HG02763 (cell line): ENCODE results near the gene RGS19.

Experiments used
- ATAC-seq: cut with Tn5 transposase; IDR thresholded peaks from one replicate; pipeline ENCODE4 v1.9.1; 2021; ENCODE audit warnings: mild to moderate bottlenecking, moderate library complexity; ENCODE audit not compliant: unreplicated experiment

Gene RGS19

DNA sequence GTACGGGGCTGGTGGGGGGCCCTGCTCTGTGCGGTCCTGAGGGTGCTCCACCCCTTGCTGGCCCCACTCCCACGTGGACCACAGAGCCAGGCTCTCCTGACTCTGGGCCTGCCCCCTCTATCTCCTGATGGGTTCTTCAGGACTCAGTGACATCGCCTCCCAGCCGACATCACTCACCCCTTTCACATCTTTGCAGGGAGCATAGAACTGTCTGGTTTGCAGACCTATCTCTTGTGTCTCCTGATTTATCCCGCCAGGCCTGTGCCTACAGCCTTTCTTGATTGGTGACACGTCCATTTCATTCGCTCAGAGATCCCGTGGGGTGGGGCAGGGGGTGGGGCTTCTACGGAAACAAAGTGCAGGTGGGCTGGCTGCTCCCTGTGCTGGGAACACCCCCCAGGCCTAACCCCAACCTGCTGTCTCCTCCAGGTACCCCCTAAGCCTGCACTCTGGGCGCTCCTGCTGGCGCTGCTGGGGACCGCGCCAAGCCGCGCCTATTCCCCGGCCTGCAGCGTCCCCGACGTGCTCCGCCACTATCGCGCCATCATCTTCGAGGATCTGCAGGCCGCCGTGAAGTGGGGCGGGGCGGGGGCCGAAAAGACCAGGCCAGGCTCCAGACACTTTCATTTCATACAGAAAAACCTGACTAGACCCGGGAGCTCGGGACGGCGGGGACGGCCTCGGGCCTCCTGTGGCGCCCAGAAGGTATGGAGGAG lies 41.7 kb downstream of the RGS19 start:
- peak; percentile 1 for ATAC-seq

DNA sequence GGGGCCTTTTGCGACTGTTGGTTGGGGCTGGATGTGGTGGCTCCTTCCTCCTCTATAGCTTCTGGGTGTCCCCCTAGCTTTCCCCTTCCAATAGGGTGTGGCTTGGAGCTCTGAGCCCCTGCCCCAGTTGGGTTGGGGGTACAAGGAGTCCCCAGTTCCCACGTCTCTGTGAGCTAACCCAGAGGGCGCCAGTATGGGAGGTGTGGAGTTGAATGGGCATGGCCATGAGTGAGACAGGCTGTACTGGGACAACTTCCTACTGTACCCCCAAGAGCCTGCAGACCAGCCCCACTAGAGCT lies 42.2 kb downstream of the RGS19 start:
- no peak for ATAC-seq

DNA sequence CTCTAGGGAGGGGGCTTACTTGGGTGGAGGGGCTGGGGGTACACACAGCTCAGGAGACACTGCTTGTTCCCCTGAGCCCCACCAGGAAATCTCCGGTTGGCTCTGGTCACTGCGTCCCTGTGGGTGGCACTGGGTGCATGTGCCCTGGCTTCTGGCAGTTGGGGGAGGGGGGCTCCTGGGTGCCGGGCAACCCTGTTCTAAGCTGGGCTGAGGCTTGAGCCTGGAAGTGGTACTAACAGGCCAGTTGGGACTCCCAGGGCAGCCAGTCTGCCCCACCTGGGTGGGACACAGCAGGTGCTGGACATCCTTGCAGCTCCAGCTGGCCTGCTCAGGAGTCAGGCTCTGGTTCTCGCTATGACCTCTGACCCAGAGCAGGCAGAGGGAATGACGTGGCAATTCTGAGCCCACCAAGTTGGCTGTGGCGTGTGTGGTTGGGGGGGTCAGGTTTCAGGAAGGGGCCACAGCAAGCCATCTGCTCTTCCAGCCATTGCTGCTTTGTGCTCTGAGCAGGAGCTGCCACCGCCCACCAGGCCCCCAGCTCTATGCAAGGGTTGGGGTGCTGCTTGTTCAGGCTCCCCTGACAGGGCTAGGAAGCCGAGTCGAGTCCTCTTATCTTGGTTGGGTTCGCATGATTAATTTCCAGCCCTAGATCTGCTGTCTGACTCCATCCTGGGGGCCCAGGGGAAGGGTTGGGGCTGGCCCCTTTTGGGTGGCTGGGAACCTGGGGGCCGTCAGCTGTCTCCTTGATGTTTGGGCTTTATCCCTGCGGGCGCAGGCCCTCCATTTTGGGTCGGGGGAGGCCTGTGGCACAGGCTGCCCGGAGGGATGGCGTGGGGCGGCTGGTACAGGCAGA lies 42.7 kb downstream of the RGS19 start:
- ATAC-seq = no peak

DNA sequence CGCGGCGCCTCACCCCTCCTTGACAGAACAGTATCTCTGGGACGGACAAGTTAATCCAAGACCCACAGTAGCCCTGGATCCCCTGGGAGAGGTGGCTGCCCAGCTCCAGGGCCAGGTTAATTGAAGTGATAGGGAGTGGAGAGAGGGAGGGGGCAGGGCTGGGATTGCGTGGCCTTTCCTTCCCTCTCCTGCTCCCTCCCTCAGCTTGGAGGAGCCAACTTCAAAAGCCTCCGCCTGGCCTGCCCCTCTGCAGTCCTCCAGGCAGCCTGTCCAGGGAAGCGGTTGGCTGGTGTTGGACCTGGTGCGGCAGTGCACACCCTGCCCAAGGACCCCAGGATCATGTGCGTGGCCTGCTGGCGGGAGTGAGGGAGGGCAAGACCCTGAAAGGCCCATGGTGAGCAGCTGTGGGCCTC lies 43.4 kb downstream of the RGS19 start, which contains the start of gene C20orf204:
TSS of gene C20orf204 (plus strand) at position 250 of the 413 bp plus-strand sequence. CDS start at position 392, 142 bp downstream.
- ATAC-seq = no peak

DNA sequence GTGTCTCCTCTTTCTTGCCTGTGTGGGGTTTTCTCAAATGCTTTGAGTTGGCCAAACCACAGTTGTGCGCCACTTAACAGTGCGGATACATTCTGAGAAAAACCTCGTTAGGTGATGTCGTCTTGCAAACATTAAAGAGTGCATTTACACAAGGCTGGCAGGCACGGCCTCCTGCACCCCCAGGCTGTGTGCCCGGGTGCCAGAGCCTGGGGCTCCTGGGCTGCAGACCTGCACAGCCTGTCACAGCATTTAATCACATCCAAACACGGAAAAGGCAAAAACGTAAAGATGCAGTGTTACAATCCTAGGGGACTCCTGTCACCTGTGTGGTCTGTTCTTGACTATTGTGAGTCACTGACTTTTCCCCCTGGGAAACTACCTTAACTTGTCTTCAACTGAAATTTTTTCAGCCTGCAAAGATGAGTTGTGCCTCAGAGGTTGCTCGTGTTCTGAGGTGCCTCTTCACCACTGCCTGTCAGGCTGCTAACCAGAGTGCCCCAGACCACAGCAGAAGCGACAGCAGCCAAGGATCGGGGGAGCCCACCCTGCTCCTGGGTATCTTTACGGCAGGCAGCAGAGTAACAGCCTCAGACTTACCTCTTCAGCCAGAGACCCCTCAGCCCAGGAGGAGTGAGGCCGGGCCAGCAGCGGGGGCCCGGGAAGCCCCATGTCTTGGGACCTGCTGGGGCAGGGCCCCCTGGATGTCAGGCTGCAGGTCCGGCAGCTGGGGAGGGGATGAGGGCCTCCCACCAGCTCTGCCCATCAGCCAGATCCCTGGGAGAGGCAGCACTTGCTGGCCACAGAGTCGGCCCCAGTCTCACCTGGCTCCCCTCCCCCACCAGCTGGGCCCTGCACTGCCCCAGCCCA lies 44.0 kb downstream of the RGS19 start:
- ATAC-seq = no peak

DNA sequence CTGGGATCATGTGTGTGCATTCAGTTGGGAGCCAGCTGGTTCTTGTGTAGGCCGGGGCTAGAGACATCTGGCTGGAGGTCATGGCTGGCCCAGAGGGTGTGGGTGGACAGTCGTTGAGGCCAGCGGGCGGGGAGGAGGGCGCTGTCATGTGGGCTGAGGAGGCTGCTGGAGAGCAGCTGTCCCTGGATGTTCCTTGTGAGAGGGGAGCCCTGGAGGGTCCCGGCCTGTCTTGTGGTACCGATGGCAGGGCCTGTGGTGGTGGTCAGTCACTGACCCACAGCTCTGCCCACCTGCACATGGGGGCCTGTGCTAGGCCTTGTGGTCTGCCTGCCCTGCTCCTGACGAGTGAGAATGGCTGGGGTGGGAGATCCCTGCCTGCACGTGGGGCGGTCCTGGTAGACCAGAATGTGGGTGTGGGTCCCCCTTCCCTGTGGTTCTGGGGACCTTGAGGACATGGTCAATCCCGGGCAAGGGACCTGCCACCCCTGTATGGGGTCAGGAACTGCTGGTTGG lies 45.3 kb downstream of the RGS19 start:
- no peak for ATAC-seq

DNA sequence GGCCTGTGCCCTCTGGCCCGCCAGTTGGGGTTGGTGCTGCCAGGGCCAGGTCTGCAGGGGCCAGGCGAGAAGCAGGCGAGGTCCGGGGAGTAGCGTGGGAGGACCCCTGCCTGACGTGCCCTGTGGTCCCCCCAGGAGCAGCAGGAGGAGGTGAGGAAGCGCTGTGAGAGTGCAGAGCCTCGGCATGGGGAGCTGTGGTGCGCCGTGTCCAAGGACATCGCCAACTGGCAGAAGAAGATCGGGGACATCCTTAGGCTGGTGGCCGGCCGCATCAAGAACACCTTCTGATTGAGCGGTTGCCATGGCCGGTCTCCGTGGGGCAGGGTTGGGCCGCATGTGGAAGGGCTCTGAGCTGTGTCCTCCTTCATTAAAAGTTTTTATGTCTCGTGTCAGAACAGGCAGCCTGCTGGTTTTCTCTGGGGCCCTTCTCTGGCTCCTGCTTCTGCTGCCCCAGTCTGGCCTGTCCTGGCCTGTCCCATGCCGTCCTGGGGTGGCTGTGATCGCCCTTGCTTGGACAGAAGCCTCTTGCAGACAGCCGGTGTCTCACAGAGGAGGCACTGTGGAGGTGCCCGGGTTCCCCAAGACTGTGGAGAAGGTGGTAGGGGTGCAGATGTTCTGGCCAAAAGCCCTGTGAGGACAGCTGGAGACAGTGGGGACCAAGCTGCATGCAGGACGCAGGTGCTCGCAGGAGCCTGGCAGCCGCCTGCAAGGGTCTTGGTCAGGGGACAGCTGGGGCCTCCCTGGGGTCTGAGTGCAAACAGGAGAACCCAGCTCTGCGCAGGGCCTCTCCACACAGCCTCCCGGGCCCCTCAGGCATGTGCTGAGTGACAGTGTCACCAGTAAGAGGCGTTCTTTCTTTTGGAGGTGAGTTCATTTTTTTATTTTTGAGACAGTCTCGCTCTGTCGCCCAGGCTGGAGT lies 46.4 kb downstream of the RGS19 start:
- ATAC-seq = no peak

DNA sequence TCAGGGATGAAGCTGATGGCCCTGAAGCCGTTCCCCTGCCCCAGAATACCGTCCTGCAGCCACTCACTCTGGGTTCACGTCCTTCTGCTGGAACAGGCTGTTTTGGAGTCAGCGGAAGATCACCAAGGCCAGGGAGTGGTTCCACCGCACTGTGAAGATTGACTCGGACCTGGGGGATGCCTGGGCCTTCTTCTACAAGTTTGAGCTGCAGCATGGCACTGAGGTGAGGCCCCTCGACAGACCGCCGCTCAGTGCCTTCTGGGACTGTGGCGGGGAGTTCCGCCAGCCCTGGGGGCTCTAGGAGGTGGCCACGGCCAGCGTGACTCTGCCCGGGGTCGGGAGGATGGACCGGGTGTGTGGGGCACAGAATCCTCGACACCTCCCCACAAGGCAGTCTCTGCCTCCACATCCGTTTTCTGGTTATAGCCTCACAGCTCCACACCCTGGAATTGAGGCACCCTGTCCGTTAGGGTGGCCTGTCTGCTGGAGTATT lies 47.5 kb downstream of the RGS19 start:
- ATAC-seq = no peak

DNA sequence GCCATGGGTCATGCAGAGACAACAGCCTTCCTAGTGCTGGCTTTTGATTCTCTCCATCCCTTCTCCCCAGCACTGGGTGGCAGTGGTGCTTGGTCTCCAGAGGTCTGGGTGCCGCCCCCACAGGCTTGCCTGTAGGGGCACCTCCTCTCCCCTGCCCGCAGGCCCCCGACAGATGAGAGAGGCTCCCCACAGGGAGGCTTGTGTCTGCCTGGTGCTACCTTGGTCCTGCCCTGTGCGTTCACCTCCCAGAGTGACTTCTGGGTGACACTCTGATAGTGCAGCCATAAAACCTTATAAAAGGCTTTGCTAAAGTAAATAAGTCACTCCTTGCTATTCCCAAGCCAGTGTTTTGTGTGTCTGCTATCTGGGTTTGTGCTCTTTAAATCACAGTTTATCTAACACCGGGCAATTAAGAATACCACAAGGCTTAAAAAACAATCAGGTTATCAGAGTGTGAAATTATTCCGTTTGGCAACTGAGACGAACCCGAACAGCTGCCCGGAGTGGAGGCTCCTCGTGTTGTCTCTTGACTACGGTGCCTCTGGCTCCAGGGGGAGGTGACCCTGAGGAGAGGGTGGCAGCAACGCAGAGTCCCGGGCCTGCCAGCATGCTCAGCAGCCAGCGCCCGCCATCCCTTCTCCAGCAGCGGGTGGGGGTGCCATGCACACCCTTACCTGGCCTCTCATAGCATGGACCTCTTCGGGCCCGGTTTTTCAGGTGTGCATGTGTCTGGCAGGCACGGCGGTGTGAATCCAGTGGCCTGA lies 48.8 kb downstream of the RGS19 start:
- no peak for ATAC-seq

DNA sequence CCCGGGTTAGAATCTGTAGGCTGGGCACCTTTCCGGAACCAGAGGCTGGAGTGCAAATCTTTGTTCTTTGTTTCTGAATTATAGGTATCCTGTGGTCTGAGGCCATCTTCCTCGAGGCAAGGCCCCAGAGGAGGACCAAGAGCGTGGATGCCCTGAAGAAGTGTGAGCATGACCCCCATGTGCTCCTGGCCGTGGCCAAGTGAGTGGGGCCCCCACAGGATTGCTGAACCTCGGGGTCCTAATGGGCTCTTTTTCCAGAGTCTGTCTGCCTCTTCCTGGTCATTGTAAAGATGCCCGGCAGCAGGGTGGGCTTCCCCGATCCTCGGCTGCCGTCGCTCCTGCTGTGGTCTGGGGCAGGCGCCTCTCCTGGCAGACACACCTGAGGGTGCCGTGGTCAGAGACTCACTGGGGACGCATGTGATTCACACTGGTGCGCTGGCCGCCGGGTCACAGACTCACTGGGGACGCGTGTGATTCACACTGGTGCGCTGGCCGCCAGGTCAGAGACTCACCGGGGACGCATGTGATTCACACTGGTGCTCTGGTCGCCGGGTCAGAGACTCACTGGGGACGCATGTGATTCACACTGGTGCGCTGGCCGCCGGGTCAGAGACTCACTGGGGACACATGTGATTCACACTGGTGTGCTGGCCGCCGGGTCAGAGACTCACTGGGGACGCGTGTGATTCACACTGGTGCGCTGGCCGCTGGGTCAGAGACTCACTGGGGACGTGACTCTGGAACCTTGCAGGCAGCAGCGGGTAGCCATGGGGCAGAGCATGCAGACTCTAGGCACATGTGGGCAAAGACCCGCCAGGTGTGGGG lies 49.8 kb downstream of the RGS19 start:
- ATAC-seq = no peak

DNA sequence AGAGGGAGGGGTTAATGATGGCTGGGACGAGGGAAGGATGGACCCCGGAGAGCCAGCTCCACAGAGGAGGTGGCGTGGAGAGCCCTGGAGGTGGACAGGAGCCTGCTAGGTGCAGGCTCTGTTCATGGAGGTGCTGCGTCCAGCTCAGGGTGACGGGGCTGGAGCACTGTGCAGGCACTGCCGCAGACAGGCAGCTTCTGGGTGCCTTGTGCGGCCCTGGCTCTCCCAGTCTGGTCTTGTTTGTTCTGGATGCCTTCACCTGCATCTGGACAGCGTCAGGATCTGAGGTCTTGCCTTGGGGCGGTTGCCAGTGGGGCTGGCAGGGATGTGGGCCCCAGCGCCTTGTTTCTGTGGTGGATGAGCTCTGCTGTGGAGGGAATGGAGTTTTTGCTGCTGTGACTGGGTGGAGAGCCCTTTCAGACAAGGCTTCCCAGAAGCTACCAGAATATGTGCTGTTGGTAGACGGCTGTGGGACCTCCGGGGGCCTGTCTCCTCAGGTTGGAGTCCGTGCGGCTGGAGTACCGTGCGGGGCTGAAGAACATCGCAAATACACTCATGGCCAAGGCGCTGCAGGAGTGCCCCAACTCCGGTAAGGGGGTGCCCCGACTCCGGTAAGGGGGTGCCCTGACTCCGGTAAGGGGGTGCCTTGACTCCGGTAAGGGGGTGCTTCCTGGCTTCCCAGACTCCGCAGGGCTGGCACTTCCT lies 51.2 kb downstream of the RGS19 start:
- no peak for ATAC-seq

DNA sequence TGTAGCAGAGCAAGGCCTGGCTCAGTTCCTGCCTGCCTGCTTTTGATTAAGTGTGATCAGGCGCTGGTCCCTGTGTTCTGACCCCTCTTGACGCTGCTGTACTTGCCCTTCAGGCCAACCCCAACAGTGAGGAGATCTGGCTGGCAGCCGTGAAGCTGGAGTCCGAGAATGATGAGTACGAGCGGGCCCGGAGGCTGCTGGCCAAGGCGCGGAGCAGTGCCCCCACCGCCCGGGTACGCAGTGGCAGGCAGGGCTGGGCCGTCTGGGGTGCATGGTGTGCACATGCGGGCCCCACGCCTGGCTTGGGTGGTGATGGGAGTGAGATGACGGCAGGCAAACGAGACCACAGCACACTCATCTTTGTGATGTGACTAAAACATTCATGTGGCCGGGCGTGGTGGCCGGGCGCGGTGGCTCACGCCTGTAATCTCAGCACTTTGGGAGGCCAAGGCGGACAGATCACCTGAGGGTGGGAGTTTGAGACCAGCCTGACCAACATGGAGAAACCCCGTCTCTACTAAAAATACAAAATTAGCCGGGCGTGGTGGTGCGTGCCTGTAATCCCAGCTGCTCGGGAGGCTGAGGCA lies 53.4 kb downstream of the RGS19 start:
- no peak for ATAC-seq

DNA sequence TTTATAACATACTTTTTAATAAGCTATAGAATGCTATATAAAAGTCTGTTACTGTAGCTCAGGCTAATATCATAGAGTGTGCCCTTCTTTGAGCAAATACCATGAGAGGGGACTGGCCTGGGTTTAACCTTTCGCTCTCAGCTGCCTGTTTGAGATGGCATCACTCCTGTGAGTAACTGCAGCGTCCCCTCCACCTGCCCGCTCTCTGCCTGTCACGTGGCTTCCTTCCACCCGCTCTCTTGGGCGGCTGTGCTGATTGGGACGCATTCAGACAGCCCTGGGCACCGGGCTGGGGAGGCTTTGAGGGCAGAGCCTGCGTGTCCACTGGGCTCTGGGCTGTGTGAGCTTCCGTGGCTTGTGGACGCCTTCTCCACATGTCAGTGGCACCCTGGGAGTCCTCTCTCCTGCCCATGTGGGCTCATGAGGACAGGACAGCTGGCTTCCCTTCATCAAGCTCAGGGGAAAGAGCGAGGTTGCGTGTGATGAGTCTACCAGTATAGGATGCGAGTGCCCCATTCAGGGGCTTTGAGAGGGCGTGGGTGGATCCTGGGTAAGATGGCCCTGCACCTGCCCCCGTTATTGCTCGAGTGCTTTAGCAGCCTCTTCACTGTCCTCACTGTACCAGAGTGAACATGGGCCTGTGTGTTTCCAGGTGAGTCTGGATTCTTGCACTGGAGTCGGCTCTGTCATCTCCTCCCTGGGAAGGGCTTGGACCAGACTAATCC lies 54.1 kb downstream of the RGS19 start:
- ATAC-seq = no peak

DNA sequence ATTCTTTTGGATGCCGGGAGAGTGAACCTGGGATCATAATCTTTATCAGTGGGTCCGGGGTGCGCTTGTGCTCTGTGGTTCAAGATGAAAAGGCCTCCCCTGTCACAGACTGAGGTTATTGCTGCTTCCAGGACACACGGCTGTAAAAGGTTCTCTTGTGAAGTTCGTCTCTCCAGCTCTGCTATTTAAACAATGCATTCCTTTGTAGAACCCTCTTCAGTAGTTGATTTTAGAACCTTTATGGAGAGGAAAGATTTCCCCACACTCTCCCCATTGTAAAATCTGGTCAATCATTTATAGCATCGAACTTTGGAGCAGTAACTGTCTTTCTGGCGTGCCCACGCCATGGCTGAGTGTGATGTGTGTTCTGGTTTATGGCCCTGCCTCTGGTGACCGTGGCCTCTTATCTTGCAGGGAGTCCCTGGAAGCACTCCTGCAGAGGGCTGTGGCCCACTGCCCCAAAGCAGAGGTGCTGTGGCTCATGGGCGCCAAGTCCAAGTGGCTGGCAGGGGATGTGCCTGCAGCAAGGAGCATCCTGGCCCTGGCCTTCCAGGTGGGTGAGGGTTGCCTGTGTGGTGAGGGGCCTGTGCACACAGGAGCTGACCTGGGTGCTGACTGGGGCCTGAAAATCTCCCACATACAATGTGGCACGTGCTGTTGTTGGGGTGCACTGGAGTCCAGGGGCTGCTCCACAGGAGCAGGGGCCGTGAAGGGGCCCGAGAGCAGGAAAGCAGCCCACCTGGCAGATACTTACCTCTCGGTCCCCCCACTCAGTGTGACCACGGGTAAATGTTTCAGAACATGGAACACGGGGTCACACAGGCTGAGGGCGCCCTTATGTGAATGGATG lies 55.0 kb downstream of the RGS19 start:
- no peak for ATAC-seq

DNA sequence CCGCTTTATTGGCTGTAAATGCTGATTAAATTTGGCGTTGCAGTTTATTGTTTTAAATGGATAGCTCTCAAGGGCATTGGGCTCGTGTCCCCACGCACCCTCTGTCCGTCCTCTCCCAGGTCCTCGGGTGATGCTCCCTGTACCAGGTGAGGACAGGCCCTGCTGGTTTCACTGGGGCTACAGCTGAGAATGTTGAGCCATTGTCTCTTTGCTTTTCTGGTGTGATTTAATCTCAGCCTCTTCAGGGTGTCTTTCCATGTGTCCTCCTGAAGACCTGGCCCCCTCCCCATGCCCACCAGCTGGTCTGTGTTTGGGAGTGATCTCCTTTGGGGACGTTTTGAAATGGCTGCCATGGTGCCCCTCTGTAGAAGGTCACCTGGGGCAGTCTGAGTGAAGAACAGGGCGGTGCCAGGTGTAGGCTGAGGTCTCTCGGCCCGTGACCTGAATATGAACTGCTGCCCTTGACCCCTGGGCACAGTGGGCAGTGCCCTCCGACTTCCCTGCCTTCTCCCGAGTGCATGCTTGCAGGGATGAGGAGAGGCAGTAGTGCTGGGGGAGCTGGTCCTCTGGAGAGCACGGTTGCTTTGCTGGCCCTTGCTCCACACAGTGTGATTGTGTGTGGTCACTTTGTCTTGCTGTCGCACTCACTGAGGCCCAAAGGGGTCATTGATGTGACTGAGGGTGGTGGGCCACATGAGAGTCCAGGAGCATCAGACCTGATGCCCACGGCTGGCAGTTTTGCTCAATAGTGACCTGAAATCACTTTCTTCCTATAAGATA lies 55.8 kb downstream of the RGS19 start:
- no peak for ATAC-seq
